Left hindlimb (tissue), 1 donor: Measurements from ENCODE around the gene WNT9A.

Experiments
- DNase-seq: peaks from one replicate; pipeline ENCODE4 v3.0.0-alpha.2; 2018

Gene WNT9A

GRCh38 chr1:227953022-227953412, 5.3 kb upstream of the WNT9A start:
- no peak for DNase-seq

- DNase-seq, result no peak
Measured at GRCh38 chr1:227952374-227953021, 4.8 kb upstream of the WNT9A start.

- DNase-seq, result no peak
Measured at GRCh38 chr1:227951624-227952373, 4.1 kb upstream of the WNT9A start.

- DNase-seq, result no peak
Measured at GRCh38 chr1:227950735-227951346, 3.1 kb upstream of the WNT9A start.

GRCh38 chr1:227949954-227950734, 2.4 kb upstream of the WNT9A start:
- DNase-seq, result no peak

GRCh38 chr1:227949341-227949921, 1.7 kb upstream of the WNT9A start:
- no peak for DNase-seq

- DNase-seq, result no peak
Measured at GRCh38 chr1:227948493-227949260, 945 bp upstream of the WNT9A start.

- no peak for DNase-seq
Measured at GRCh38 chr1:227947386-227947675, 401 bp downstream of the WNT9A start.

- DNase-seq, result peak; percentile 82
Measured at GRCh38 chr1:227946624-227947385, 927 bp downstream of the WNT9A start.

GRCh38 chr1:227945891-227946623, 1.7 kb downstream of the WNT9A start:
- peak; percentile 61 for DNase-seq

GRCh38 chr1:227944931-227945890, 2.5 kb downstream of the WNT9A start:
- no peak for DNase-seq

GRCh38 chr1:227944090-227944930, 3.4 kb downstream of the WNT9A start:
- peak; percentile 79 for DNase-seq

GRCh38 chr1:227943381-227944089, 4.2 kb downstream of the WNT9A start:
- peak; percentile 34 for DNase-seq

GRCh38 chr1:227942716-227943261, 4.9 kb downstream of the WNT9A start:
- peak; percentile 26 for DNase-seq

GRCh38 chr1:227942021-227942715, 5.6 kb downstream of the WNT9A start:
- peak; percentile 71 for DNase-seq

- peak; percentile 55 for DNase-seq
Measured at GRCh38 chr1:227941509-227942020, 6.2 kb downstream of the WNT9A start.

GRCh38 chr1:227940791-227941241, 6.9 kb downstream of the WNT9A start:
- no peak for DNase-seq
